Fibroblast of skin of scalp (primary cell): Measurements from ENCODE around the gene AFTPH.

Source experiments
- DNase-seq: peaks from one replicate; pipeline ENCODE4 v3.0.0-alpha.2; 2013

Gene AFTPH

GRCh38 chr2:64593035-64593655, 69.0 kb downstream of the AFTPH start:
- peak; percentile 51 for DNase-seq

GRCh38 chr2:64594226-64594989, 70.3 kb downstream of the AFTPH start:
- DNase-seq = peak; percentile 87

GRCh38 chr2:64595397-64596176, 71.5 kb downstream of the AFTPH start:
- DNase-seq = peak; percentile 57

GRCh38 chr2:64598226-64598625, 74.1 kb downstream of the AFTPH start:
- DNase-seq = no peak

- DNase-seq = no peak
Observed at GRCh38 chr2:64599469-64599868, 75.3 kb downstream of the AFTPH start.

GRCh38 chr2:64601034-64601754, 77.1 kb downstream of the AFTPH start:
- no peak for DNase-seq

GRCh38 chr2:64601785-64602391, 77.8 kb downstream of the AFTPH start:
- no peak for DNase-seq

GRCh38 chr2:64602436-64602835, 78.3 kb downstream of the AFTPH start:
- no peak for DNase-seq

GRCh38 chr2:64604155-64604554, 80.0 kb downstream of the AFTPH start:
- DNase-seq = no peak

- DNase-seq = peak; percentile 79
Observed at GRCh38 chr2:64605026-64605471, 80.9 kb downstream of the AFTPH start.

GRCh38 chr2:64605991-64606478, 81.9 kb downstream of the AFTPH start:
- DNase-seq = no peak

GRCh38 chr2:64606479-64607363, 82.6 kb downstream of the AFTPH start:
- DNase-seq = peak; percentile 75

GRCh38 chr2:64607381-64608304, 83.5 kb downstream of the AFTPH start:
- DNase-seq = no peak

- DNase-seq = no peak
Observed at GRCh38 chr2:64608867-64609226, 84.7 kb downstream of the AFTPH start.

GRCh38 chr2:64609227-64609941, 85.3 kb downstream of the AFTPH start:
- DNase-seq = peak; percentile 36

GRCh38 chr2:64609942-64610281, 85.8 kb downstream of the AFTPH start:
- no peak for DNase-seq

GRCh38 chr2:64610316-64610855, 86.3 kb downstream of the AFTPH start:
- peak; percentile 80 for DNase-seq

GRCh38 chr2:64612575-64613195, 88.6 kb downstream of the AFTPH start:
- DNase-seq = no peak

GRCh38 chr2:64613276-64613675, 89.1 kb downstream of the AFTPH start:
- peak; percentile 95 for DNase-seq
